Mucosa of descending colon (tissue), 3 donors: ENCODE data around the gene RAD51B. TPM values are rescaled to one million over a fixed set of nuclear protein-coding genes. Genes with fewer than 3 reads are reported as not detected.
A peak's percentile ranks its signal among the peaks of the same experiment; 100 is the strongest.

Experiments used
- ATAC-seq: fragments of 200-7000 bp; cut with Tn5 transposase; one replicate; pipeline ENCODE4 v1.9.1; 2020; ENCODE audit warnings: mild to moderate bottlenecking, moderate library complexity
- DNase-seq, 3 donors: peaks; one replicate each; pipeline ENCODE4 v3.0.0-alpha.2; 2020
- H3K36me3 ChIP-seq: fragments of 200-600 bp; one replicate; pipeline ENCODE4 v1.8.0; 2021; ENCODE audit warnings: low read depth, mild to moderate bottlenecking
- H3K4me1 ChIP-seq: fragments of 200-600 bp; one replicate; pipeline ENCODE4 v1.8.0; 2021; ENCODE audit warnings: low read depth, mild to moderate bottlenecking
- H3K4me3 ChIP-seq: fragments of 200-600 bp; one replicate; pipeline ENCODE4 v1.8.0; 2021; ENCODE audit warnings: mild to moderate bottlenecking
- H3K9me3 ChIP-seq: fragments of 200-600 bp; one replicate; pipeline ENCODE4 v1.8.0; 2021; ENCODE audit warnings: mild to moderate bottlenecking
- CTCF ChIP-seq: fragments of 200-600 bp; IDR thresholded peaks from one replicate; pipeline ENCODE4 v1.8.0; 2022; ENCODE audit warnings: antibody characterized with exemption, mild to moderate bottlenecking
- intact Hi-C, 2 donors: fragments of 100-400 bp; cut with DNase I in 1 of 2; cut with micrococcal nuclease in 1 of 2; formaldehyde crosslinking; loops; one replicate each; pipeline versions ENCODE4 v1.11.0 to v1.11.1; 2022; cut with DNase I, micrococcal nuclease
- total RNA-seq, 3 donors: library from RNA; stranded (reverse); fragmentation: NEBNext Ultra II Directional in 2 of 3; extraction: Animal tissue kit (Norgen Biotek cat#: 25700) in 2 of 3; gene quantifications; one replicate each; pipeline versions ENCODE4 v1.2.1 to v1.2.4, GENCODE V29; 2021 to 2023
- donor health status: DM: no; HTN: no; CAD: no; lungs with moderate emphysema.
- donor health status: DM: no; HTN: no; CAD: no.
- donor health status: DM: no; HTN: yes; CAD: no.

The RAD51B gene
- total RNA-seq, 3 donors from 2014 or later: 15.8 to 23.3 (median 20.9) TPM

- Histone ChIP-seq H3K36me3 (no peaks in the 10 kb centered on the region), H3K9me3 (no peaks in the 10 kb centered on the region), H3K4me1 (peaks cover 14% of the 10 kb centered on the region), H3K4me3 (no peak overlapping the region)
- DNase-seq: no peak
- TF ChIP-seq CTCF: no peak
- ATAC-seq: no peak
- intact Hi-C loops: no loop called here
These were observed 556.6 kb downstream of the RAD51B start for GRCh38 chr14:68376067-68376779.

- ATAC-seq: no peak
- no peak overlapping the region for H3K4me3 ChIP-seq
- TF ChIP-seq CTCF: no peak
- peaks cover 14% of the 10 kb centered on the region for H3K4me1 ChIP-seq
- H3K9me3 ChIP-seq: no peaks in the 10 kb centered on the region
- intact Hi-C loops: no loop called here
- no peak for DNase-seq
- H3K36me3 ChIP-seq: no peaks in the 10 kb centered on the region
These were observed 557.4 kb downstream of the RAD51B start for GRCh38 chr14:68377006-68377405.

- peak; percentile 73 for ATAC-seq
- no peak for TF ChIP-seq CTCF
- H3K4me3 ChIP-seq: no peak overlapping the region
- peaks cover 14% of the 10 kb centered on the region for H3K4me1 ChIP-seq
- no peaks in the 10 kb centered on the region for H3K36me3 ChIP-seq
- no peaks in the 10 kb centered on the region for H3K9me3 ChIP-seq
- peak; percentile 67 to 83 (median 69) for DNase-seq
- intact Hi-C loops: no loop called here
These were observed 557.9 kb downstream of the RAD51B start for GRCh38 chr14:68377459-68377858.

- no peaks in the 10 kb centered on the region for H3K9me3 ChIP-seq
- intact Hi-C loops: no loop called here
- ATAC-seq: peak; percentile 97
- H3K36me3 ChIP-seq: no peaks in the 10 kb centered on the region
- no peak for TF ChIP-seq CTCF
- no peak overlapping the region for H3K4me3 ChIP-seq
- peak; percentile 75 to 82 (median 81) for DNase-seq
- peaks cover 14% of the 10 kb centered on the region for H3K4me1 ChIP-seq
These were observed 560.1 kb downstream of the RAD51B start for GRCh38 chr14:68379510-68380328.

- Histone ChIP-seq H3K36me3 (no peaks in the 10 kb centered on the region), H3K9me3 (no peaks in the 10 kb centered on the region), H3K4me3 (no peak overlapping the region), H3K4me1 (peaks cover 14% of the 10 kb centered on the region)
- DNase-seq (no peak), ATAC-seq (peak; percentile 2)
- intact Hi-C loops: no loop called here
- no peak for TF ChIP-seq CTCF
These were observed 560.8 kb downstream of the RAD51B start for GRCh38 chr14:68380329-68380741.
